ENCODE measurements around the gene TSHZ2.

The TSHZ2 gene

DNA sequence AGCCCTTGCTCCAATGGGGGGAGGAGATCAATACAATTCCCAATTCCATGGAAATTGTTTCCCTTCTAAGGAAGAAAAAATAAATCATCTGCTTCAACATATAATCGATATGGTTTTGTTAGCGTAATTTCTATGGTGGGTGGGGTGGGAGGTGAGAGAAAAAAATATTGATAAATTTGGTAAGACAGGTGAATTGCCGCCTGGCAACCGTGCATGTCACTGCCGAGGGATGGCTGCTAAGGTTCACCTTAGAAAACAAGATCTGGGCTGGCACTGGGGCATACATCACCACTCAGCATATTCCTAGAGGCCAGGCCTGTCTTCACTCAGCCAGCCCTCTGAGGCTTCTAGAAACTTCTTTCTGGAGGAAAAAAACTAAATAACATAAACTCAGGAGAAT is 517.4 kb downstream of the TSHZ2 start:
- Histone ChIP-seq H3K9ac (ENCODE audit: low read length) (no peak overlapping the region), H3K9me3 (ENCODE audit: low read length) (no peaks in the 10 kb centered on the region), H3K36me3 (ENCODE audit: insufficient read depth, low read length) (no peaks in the 10 kb centered on the region), H3K4me1 (ENCODE audit: insufficient read depth, low read length) (no peaks in the 10 kb centered on the region), H3K27me3 (ENCODE audit: control insufficient read depth in 1 of 2, insufficient read depth in 2 of 2, low read length in 2 of 2) (no peaks in the 10 kb centered on the region), H3K4me3 (ENCODE audit: low read depth in 1 of 2, low read length in 2 of 2) (no peak overlapping the region), H3K27ac (ENCODE audit: low read depth, low read length) (no peak overlapping the region)

GRCh38 chr20:53490620-53491019 is 518.5 kb downstream of the TSHZ2 start:
- Histone ChIP-seq H3K27me3 (ENCODE audit: control insufficient read depth in 1 of 2, insufficient read depth in 2 of 2, low read length in 2 of 2) (no peaks in the 10 kb centered on the region), H3K27ac (ENCODE audit: low read depth, low read length) (no peak overlapping the region), H3K9ac (ENCODE audit: low read length) (no peak overlapping the region), H3K36me3 (ENCODE audit: insufficient read depth, low read length) (no peaks in the 10 kb centered on the region), H3K4me1 (ENCODE audit: insufficient read depth, low read length) (no peaks in the 10 kb centered on the region), H3K9me3 (ENCODE audit: low read length) (no peaks in the 10 kb centered on the region), H3K4me3 (ENCODE audit: low read depth in 1 of 2, low read length in 2 of 2) (no peak overlapping the region)

DNA sequence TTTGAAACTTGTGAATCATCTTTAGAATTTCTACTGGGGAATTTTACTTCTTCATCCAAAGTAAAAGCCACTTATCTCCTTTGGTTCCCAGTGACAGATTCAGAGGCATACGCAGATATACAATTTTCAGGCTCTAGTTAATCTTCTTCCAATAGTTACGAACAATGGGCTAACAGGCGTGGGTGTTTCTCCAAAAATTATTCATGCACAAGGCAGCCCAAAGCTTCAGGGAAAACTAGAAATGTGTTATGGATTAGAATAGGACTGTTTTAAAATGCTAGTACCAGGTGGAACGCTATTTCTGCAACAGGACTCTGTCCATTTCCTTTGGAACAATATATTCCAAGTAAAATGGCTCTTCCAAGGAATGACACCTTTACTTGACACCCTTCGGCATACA is 519.3 kb downstream of the TSHZ2 start:
- Histone ChIP-seq H3K9ac (ENCODE audit: low read length) (no peak overlapping the region), H3K4me1 (ENCODE audit: insufficient read depth, low read length) (no peaks in the 10 kb centered on the region), H3K27ac (ENCODE audit: low read depth, low read length) (no peak overlapping the region), H3K27me3 (ENCODE audit: control insufficient read depth in 1 of 2, insufficient read depth in 2 of 2, low read length in 2 of 2) (no peaks in the 10 kb centered on the region), H3K9me3 (ENCODE audit: low read length) (no peaks in the 10 kb centered on the region), H3K36me3 (ENCODE audit: insufficient read depth, low read length) (no peaks in the 10 kb centered on the region), H3K4me3 (ENCODE audit: low read depth in 1 of 2, low read length in 2 of 2) (no peak overlapping the region)

- Histone ChIP-seq H3K4me3 (ENCODE audit: low read depth in 1 of 2, low read length in 2 of 2) (no peak overlapping the region), H3K9ac (ENCODE audit: low read length) (no peak overlapping the region), H3K27ac (ENCODE audit: low read depth, low read length) (no peak overlapping the region), H3K9me3 (ENCODE audit: low read length) (no peaks in the 10 kb centered on the region), H3K27me3 (ENCODE audit: control insufficient read depth in 1 of 2, insufficient read depth in 2 of 2, low read length in 2 of 2) (no peaks in the 10 kb centered on the region), H3K4me1 (ENCODE audit: insufficient read depth, low read length) (no peaks in the 10 kb centered on the region), H3K36me3 (ENCODE audit: insufficient read depth, low read length) (no peaks in the 10 kb centered on the region)
These were observed 520.1 kb downstream of the TSHZ2 start for GRCh38 chr20:53492212-53492611.

- no peak overlapping the region for H3K9ac ChIP-seq (ENCODE audit: low read length)
- H3K27me3 ChIP-seq (ENCODE audit: control insufficient read depth in 1 of 2, insufficient read depth in 2 of 2, low read length in 2 of 2), result no peaks in the 10 kb centered on the region
- no peaks in the 10 kb centered on the region for H3K4me1 ChIP-seq (ENCODE audit: insufficient read depth, low read length)
- H3K36me3 ChIP-seq (ENCODE audit: insufficient read depth, low read length), result no peaks in the 10 kb centered on the region
- H3K4me3 ChIP-seq (ENCODE audit: low read depth in 1 of 2, low read length in 2 of 2), result no peak overlapping the region
- no peaks in the 10 kb centered on the region for H3K9me3 ChIP-seq (ENCODE audit: low read length)
- H3K27ac ChIP-seq (ENCODE audit: low read depth, low read length), result no peak overlapping the region
These were observed 521.2 kb downstream of the TSHZ2 start for GRCh38 chr20:53493311-53493857.

GRCh38 chr20:53494753-53495152 is 522.6 kb downstream of the TSHZ2 start:
- Histone ChIP-seq H3K27ac (ENCODE audit: low read depth, low read length) (no peak overlapping the region), H3K27me3 (ENCODE audit: control insufficient read depth in 1 of 2, insufficient read depth in 2 of 2, low read length in 2 of 2) (no peaks in the 10 kb centered on the region), H3K36me3 (ENCODE audit: insufficient read depth, low read length) (no peaks in the 10 kb centered on the region), H3K4me3 (ENCODE audit: low read depth in 1 of 2, low read length in 2 of 2) (no peak overlapping the region), H3K9ac (ENCODE audit: low read length) (no peak overlapping the region), H3K4me1 (ENCODE audit: insufficient read depth, low read length) (no peaks in the 10 kb centered on the region), H3K9me3 (ENCODE audit: low read length) (no peaks in the 10 kb centered on the region)

- Histone ChIP-seq H3K4me1 (ENCODE audit: insufficient read depth, low read length) (no peaks in the 10 kb centered on the region), H3K36me3 (ENCODE audit: insufficient read depth, low read length) (no peaks in the 10 kb centered on the region), H3K9me3 (ENCODE audit: low read length) (no peaks in the 10 kb centered on the region), H3K4me3 (ENCODE audit: low read depth in 1 of 2, low read length in 2 of 2) (no peak overlapping the region), H3K27ac (ENCODE audit: low read depth, low read length) (no peak overlapping the region), H3K27me3 (ENCODE audit: control insufficient read depth in 1 of 2, insufficient read depth in 2 of 2, low read length in 2 of 2) (no peaks in the 10 kb centered on the region), H3K9ac (ENCODE audit: low read length) (no peak overlapping the region)
These were observed 523.4 kb downstream of the TSHZ2 start for GRCh38 chr20:53495398-53496092.

- H3K4me3 ChIP-seq (ENCODE audit: low read depth in 1 of 2, low read length in 2 of 2), result no peak overlapping the region
- no peaks in the 10 kb centered on the region for H3K27me3 ChIP-seq (ENCODE audit: control insufficient read depth in 1 of 2, insufficient read depth in 2 of 2, low read length in 2 of 2)
- no peaks in the 10 kb centered on the region for H3K4me1 ChIP-seq (ENCODE audit: insufficient read depth, low read length)
- no peak overlapping the region for H3K27ac ChIP-seq (ENCODE audit: low read depth, low read length)
- H3K9me3 ChIP-seq (ENCODE audit: low read length), result no peaks in the 10 kb centered on the region
- no peaks in the 10 kb centered on the region for H3K36me3 ChIP-seq (ENCODE audit: insufficient read depth, low read length)
- no peak overlapping the region for H3K9ac ChIP-seq (ENCODE audit: low read length)
These were observed 525.1 kb downstream of the TSHZ2 start for GRCh38 chr20:53497246-53497645.

- no peak overlapping the region for H3K27ac ChIP-seq (ENCODE audit: low read depth, low read length)
- H3K27me3 ChIP-seq (ENCODE audit: control insufficient read depth in 1 of 2, insufficient read depth in 2 of 2, low read length in 2 of 2), result no peaks in the 10 kb centered on the region
- H3K36me3 ChIP-seq (ENCODE audit: insufficient read depth, low read length), result no peaks in the 10 kb centered on the region
- H3K9me3 ChIP-seq (ENCODE audit: low read length), result peaks cover 6% of the 10 kb centered on the region
- no peaks in the 10 kb centered on the region for H3K4me1 ChIP-seq (ENCODE audit: insufficient read depth, low read length)
- H3K9ac ChIP-seq (ENCODE audit: low read length), result no peak overlapping the region
- no peak overlapping the region for H3K4me3 ChIP-seq (ENCODE audit: low read depth in 1 of 2, low read length in 2 of 2)
These were observed 526.2 kb downstream of the TSHZ2 start for GRCh38 chr20:53498341-53498740.

GRCh38 chr20:53500651-53501050 is 528.5 kb downstream of the TSHZ2 start:
- Histone ChIP-seq H3K4me1 (ENCODE audit: insufficient read depth, low read length) (no peaks in the 10 kb centered on the region), H3K36me3 (ENCODE audit: insufficient read depth, low read length) (no peaks in the 10 kb centered on the region), H3K9ac (ENCODE audit: low read length) (no peak overlapping the region), H3K27me3 (ENCODE audit: control insufficient read depth in 1 of 2, insufficient read depth in 2 of 2, low read length in 2 of 2) (no peaks in the 10 kb centered on the region), H3K4me3 (ENCODE audit: low read depth in 1 of 2, low read length in 2 of 2) (no peak overlapping the region), H3K9me3 (ENCODE audit: low read length) (peaks cover 6% of the 10 kb centered on the region), H3K27ac (ENCODE audit: low read depth, low read length) (no peak overlapping the region)

GRCh38 chr20:53502820-53503219 is 530.7 kb downstream of the TSHZ2 start:
- Histone ChIP-seq H3K9me3 (ENCODE audit: low read length) (peaks cover 6% of the 10 kb centered on the region), H3K27me3 (ENCODE audit: control insufficient read depth in 1 of 2, insufficient read depth in 2 of 2, low read length in 2 of 2) (no peaks in the 10 kb centered on the region), H3K27ac (ENCODE audit: low read depth, low read length) (no peak overlapping the region), H3K4me1 (ENCODE audit: insufficient read depth, low read length) (no peaks in the 10 kb centered on the region), H3K4me3 (ENCODE audit: low read depth in 1 of 2, low read length in 2 of 2) (no peak overlapping the region), H3K9ac (ENCODE audit: low read length) (no peak overlapping the region), H3K36me3 (ENCODE audit: insufficient read depth, low read length) (no peaks in the 10 kb centered on the region)

- Histone ChIP-seq H3K9ac (ENCODE audit: low read length) (no peak overlapping the region), H3K36me3 (ENCODE audit: insufficient read depth, low read length) (no peaks in the 10 kb centered on the region), H3K27me3 (ENCODE audit: control insufficient read depth in 1 of 2, insufficient read depth in 2 of 2, low read length in 2 of 2) (no peaks in the 10 kb centered on the region), H3K4me1 (ENCODE audit: insufficient read depth, low read length) (no peaks in the 10 kb centered on the region), H3K9me3 (ENCODE audit: low read length) (peaks cover 6% of the 10 kb centered on the region), H3K4me3 (ENCODE audit: low read depth in 1 of 2, low read length in 2 of 2) (no peak overlapping the region), H3K27ac (ENCODE audit: low read depth, low read length) (no peak overlapping the region)
These were observed 531.4 kb downstream of the TSHZ2 start for GRCh38 chr20:53503517-53503919.

Measured in muscle layer of colon (tissue), 2 donors.